Activated naive CD4-positive, alpha-beta T cell treated with anti-CD3 and anti-CD28 coated beads, Interleukin-2, amount 10 ng/mL, durations not matched to agents 7 days and 5 days (primary cell): ENCODE measurements around the gene SNCA.

Experiments
- CTCF ChIA-PET: fragments of 350-600 bp; sonication (Branson Sonifier 250); formaldehyde crosslinking; loops from one replicate; lab custom pipeline; 2021; ENCODE audit warnings: antibody characterized with exemption; lab: Charles Lee
- DNase-seq: peaks from one replicate; pipeline ENCODE4 v3.0.0-alpha.2; 2020
- H3K27ac Mint-ChIP-seq: one replicate; pipeline ENCODE4 v1.8.0; 2021; ENCODE audit warnings: mild to moderate bottlenecking, moderate library complexity, mixed read lengths
- H3K27me3 Mint-ChIP-seq: one replicate; pipeline ENCODE4 v1.8.0; 2021; ENCODE audit warnings: mild to moderate bottlenecking, mixed read lengths
- H3K36me3 Mint-ChIP-seq: one replicate; pipeline ENCODE4 v1.8.0; 2021; ENCODE audit warnings: mixed read lengths
- H3K4me1 Mint-ChIP-seq: one replicate; pipeline ENCODE4 v1.8.0; 2021; ENCODE audit warnings: mixed read lengths
- H3K4me3 Mint-ChIP-seq: one replicate; pipeline ENCODE4 v1.8.0; 2021; ENCODE audit warnings: mild to moderate bottlenecking, moderate library complexity, mixed read lengths
- H3K9me3 Mint-ChIP-seq: one replicate; pipeline ENCODE4 v1.8.0; 2021; ENCODE audit warnings: mixed read lengths

SNCA gene

DNA sequence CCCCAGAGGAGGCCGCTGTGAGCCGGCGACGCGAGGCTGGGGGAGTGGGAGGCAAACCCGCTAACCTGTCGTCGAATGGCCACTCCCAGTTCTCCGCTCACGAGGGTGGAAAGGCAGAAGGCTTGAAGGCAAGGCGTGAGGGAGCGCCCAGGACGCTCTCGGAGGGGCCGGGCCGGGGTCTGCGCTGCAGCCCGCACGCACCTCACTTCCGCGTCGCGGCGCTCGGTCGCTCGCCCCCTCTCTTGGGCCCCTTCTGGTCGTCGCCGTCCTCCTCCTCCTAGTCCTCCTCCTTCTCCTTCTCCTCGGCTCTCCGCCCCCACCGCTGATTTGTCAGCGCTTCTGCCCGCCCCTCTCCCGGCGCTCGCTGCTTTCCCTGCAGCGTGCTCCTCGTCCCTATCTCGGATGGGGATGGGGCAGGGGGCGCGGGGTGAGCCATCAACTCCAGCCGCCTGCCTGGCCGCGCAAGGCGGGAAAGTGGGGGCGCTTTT, at the start of gene SNCA:
Gene SNCA (minus strand): TSS at position 265 of the 488 bp plus-strand sequence. CDS start 1,494 bp downstream, outside the sequence.
- no peak within 1 kb of the TSS for H3K27ac Mint-ChIP-seq
- H3K27me3 Mint-ChIP-seq, result peaks cover 61% of the 10 kb centered on the region
- H3K4me1 Mint-ChIP-seq, result peaks cover 43% of the 10 kb centered on the region
- H3K9me3 Mint-ChIP-seq, result no peaks in the 10 kb centered on the region
- peaks cover 18% of the 10 kb centered on the region for H3K36me3 Mint-ChIP-seq
- DNase-seq, result peak; percentile 71
- H3K4me3 Mint-ChIP-seq, result peak within 1 kb of the TSS; percentile 75
- CTCF ChIA-PET, result no interaction called here

DNA sequence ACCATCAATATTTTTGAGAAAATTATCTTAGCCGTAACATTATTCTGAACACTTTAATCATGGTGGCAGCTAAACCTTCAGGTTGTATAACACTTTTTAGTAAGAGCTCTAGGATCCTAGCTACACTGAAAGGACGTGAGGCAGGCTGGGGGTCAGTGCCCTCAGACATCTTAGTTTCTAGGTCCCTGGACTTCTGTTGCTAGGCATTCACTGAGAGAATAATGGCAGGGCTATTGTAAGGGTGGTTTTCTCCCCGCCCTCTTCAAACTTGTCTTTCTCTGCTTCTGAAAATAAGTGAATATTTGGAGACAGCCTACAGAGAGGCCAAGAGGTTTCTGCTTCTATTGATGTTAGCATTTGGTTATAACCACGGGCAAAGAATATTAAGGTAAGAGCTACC, 42.3 kb upstream of the SNCA start:
- no peaks in the 10 kb centered on the region for H3K36me3 Mint-ChIP-seq
- no peak overlapping the region for H3K27ac Mint-ChIP-seq
- H3K9me3 Mint-ChIP-seq, result no peaks in the 10 kb centered on the region
- no peak overlapping the region for H3K4me3 Mint-ChIP-seq
- peaks cover 3% of the 10 kb centered on the region for H3K27me3 Mint-ChIP-seq
- CTCF ChIA-PET, result interaction anchor here (0.6 to 1.0 kb wide), 4 partner anchors 8 to 246 kb away, joined by 3 to 4 read pairs (median 4); no protein-coding TSS in a partner anchor
- no peaks in the 10 kb centered on the region for H3K4me1 Mint-ChIP-seq
- no peak for DNase-seq

GRCh38 chr4:89878611-89879010, 41.6 kb upstream of the SNCA start:
- Mint-ChIP-seq H3K27me3 (peaks cover 3% of the 10 kb centered on the region), H3K9me3 (no peaks in the 10 kb centered on the region), H3K4me1 (no peaks in the 10 kb centered on the region), H3K4me3 (no peak overlapping the region), H3K36me3 (no peaks in the 10 kb centered on the region), H3K27ac (no peak overlapping the region)
- no peak for DNase-seq
- CTCF ChIA-PET, result interaction anchor here (0.7 to 1.0 kb wide), 2 partner anchors 12 to 22 kb away, joined by 4 read pairs; no protein-coding TSS in a partner anchor

GRCh38 chr4:89876548-89876947, 39.6 kb upstream of the SNCA start:
- H3K27me3 Mint-ChIP-seq, result no peaks in the 10 kb centered on the region
- no peak overlapping the region for H3K4me3 Mint-ChIP-seq
- no peaks in the 10 kb centered on the region for H3K9me3 Mint-ChIP-seq
- CTCF ChIA-PET, result interaction anchor here (0.6 kb wide), 1 partner anchor 197 kb away, joined by 3 read pairs; no protein-coding TSS in a partner anchor
- H3K36me3 Mint-ChIP-seq, result no peaks in the 10 kb centered on the region
- no peak overlapping the region for H3K27ac Mint-ChIP-seq
- no peak for DNase-seq
- H3K4me1 Mint-ChIP-seq, result no peaks in the 10 kb centered on the region

- no peaks in the 10 kb centered on the region for H3K36me3 Mint-ChIP-seq
- H3K9me3 Mint-ChIP-seq, result no peaks in the 10 kb centered on the region
- CTCF ChIA-PET, result interaction anchor here (1.0 kb wide), 1 partner anchor 8 kb away, joined by 3 read pairs; no protein-coding TSS in a partner anchor
Observed at GRCh38 chr4:89871211-89871610, 34.2 kb upstream of the SNCA start.

DNA sequence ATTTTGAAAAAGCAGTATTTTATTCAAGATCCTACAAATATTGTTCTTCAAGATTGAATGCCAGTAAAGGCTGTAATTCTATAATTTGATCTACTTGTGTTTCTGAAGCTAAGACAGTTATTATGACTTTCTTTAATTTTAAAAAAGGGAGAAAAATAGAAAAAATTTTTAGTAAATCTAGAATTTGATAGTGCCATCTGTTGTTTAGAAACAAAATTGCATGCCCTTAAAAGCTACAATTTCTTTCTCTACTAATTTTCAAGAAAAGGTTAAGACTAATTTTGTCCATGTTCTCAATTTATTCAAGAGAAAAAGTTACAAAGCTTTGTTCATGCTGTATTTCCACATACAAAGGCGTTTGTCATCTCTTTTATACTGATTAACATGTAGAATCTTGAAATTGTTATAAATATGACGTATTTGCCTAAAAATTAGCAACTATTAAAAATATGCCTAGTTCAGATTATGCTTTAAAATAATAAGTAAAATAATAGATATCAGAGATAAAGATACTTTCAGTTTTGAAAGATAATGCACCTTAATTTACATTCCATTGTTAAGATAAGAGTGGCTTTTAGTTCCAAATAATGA, 32.1 kb upstream of the SNCA start:
- H3K27ac Mint-ChIP-seq, result no peak overlapping the region
- DNase-seq, result no peak
- H3K36me3 Mint-ChIP-seq, result no peaks in the 10 kb centered on the region
- H3K4me3 Mint-ChIP-seq, result no peak overlapping the region
- H3K9me3 Mint-ChIP-seq, result no peaks in the 10 kb centered on the region
- no peaks in the 10 kb centered on the region for H3K27me3 Mint-ChIP-seq
- H3K4me1 Mint-ChIP-seq, result no peaks in the 10 kb centered on the region
- CTCF ChIA-PET, result interaction anchor here (0.7 to 1.7 kb wide), 7 partner anchors 23 to 705 kb away, joined by 3 to 5 read pairs (median 3); partner anchors contain the start of gene MMRN1

More at GRCh38 chr4:89871211-89871610, 34.2 kb upstream of the SNCA start:
- no peak for DNase-seq
- Mint-ChIP-seq H3K4me3 (no peak overlapping the region), H3K4me1 (no peaks in the 10 kb centered on the region), H3K27me3 (no peaks in the 10 kb centered on the region), H3K27ac (no peak overlapping the region)

DNA sequence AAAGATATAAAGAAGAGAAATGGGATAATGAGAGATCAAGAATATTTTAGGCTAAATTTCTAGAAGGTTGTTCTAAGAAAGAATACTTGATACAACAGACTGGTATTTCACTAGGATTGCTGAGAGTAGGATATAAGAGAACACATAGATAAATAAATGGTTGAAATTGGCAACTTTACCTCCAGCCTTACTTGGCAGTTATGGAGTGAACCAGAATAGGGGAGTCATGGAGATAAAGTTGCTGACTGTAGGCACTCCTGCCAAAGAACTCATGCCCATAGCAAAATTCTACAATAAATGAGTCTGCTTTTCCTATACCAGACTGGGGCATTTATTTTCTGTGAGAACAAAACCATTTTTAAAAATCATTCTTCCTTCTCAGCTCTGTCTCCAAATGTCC, 31.3 kb upstream of the SNCA start:
- Mint-ChIP-seq H3K27me3 (peaks cover 3% of the 10 kb centered on the region), H3K27ac (no peak overlapping the region), H3K36me3 (no peaks in the 10 kb centered on the region), H3K4me1 (no peaks in the 10 kb centered on the region), H3K9me3 (no peaks in the 10 kb centered on the region), H3K4me3 (no peak overlapping the region)
- no peak for DNase-seq
- CTCF ChIA-PET, result interaction anchor here (0.8 to 1.7 kb wide), 5 partner anchors 22 to 271 kb away, joined by 3 to 5 read pairs (median 4); no protein-coding TSS in a partner anchor

- Mint-ChIP-seq H3K27ac (no peak overlapping the region), H3K4me3 (no peak overlapping the region), H3K36me3 (no peaks in the 10 kb centered on the region), H3K4me1 (no peaks in the 10 kb centered on the region), H3K9me3 (no peaks in the 10 kb centered on the region), H3K27me3 (peaks cover 16% of the 10 kb centered on the region)
- no peak for DNase-seq
- CTCF ChIA-PET, result no interaction called here
Observed at GRCh38 chr4:89863533-89863932, 26.6 kb upstream of the SNCA start.

DNA sequence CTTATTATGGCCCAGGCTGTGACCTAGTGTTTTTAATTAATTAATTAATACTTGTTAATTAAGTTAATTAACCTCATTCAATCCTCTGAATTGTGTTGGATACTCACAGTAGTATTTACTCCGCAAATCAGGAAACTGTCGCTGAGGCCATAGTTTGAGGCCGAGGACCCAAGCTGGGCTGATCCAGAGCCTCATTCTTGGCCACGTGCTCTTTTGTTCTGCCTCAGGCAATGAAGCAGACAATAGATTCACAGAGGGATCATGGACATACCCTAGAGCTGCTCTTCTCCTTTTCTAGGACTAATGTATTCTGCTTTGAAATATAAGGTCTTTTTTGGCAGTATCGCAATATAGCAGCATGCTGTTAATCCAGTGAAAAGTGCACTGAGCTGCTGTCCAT, 24.0 kb upstream of the SNCA start:
- no peaks in the 10 kb centered on the region for H3K4me1 Mint-ChIP-seq
- CTCF ChIA-PET, result interaction anchor here (1.2 kb wide), 1 partner anchor 375 kb away, joined by 4 read pairs; no protein-coding TSS in a partner anchor
- DNase-seq, result no peak
- no peaks in the 10 kb centered on the region for H3K36me3 Mint-ChIP-seq
- peaks cover 25% of the 10 kb centered on the region for H3K27me3 Mint-ChIP-seq
- H3K9me3 Mint-ChIP-seq, result no peaks in the 10 kb centered on the region
- no peak overlapping the region for H3K27ac Mint-ChIP-seq
- H3K4me3 Mint-ChIP-seq, result no peak overlapping the region

DNA sequence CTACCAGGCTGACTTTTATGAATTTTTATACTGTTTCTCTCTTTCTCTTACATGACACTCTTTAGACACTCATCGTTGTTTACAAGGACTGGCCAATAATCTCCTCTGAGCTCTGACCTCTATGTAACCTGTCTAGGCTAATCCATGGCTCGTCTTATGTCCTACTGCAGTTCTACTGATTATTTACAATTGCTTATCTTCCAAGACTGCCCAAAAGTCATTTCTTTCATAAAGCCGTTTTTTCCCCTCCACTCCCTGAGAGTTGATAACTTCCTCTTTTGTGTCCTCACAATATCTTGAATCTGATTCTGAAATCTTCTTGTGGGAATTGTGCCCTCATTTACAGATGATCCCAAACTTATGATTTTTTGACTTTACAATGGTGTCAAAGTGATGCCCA, 18.3 kb upstream of the SNCA start:
- Mint-ChIP-seq H3K27me3 (peaks cover 24% of the 10 kb centered on the region), H3K36me3 (no peaks in the 10 kb centered on the region), H3K4me3 (no peak overlapping the region), H3K9me3 (peaks cover 10% of the 10 kb centered on the region), H3K4me1 (no peaks in the 10 kb centered on the region), H3K27ac (no peak overlapping the region)
- no peak for DNase-seq
- CTCF ChIA-PET, result no interaction called here

DNA sequence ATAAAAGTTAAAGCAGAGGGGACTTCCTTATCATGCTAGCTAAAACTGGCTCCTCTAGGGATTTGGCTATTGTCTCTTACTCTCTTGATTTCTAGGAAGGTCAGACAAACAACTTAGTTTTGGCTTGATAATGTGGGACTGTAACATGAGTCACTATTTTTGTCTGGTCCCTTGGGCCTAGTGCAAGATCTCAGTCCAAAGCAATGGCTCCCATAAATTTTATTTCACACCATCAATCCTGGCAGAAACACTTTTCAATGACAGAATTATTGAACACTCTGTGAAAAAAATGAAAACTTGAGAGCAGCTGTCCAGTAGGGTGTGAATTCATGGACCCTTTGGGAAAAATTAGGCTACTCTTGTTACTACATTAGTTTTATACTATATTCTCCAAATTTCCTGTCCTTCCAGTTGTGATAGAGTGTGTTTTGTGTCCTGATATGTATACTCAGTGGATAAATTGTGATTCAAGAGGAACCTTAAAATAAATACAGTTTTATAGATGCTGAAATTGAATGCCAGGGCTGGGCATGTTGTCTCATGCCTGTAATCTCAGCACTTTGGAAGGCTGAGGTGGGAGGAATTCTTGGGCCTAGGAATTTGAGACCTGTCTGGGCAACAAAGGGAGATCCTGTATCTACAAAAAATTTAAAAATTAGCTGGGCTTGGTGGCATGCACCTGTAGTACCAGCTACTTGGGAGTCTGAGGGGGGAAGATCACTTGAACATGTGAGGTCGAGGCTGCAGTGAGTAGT, 10.8 kb upstream of the SNCA start:
- Mint-ChIP-seq H3K9me3 (peaks cover 21% of the 10 kb centered on the region), H3K36me3 (peaks cover 3% of the 10 kb centered on the region), H3K4me1 (no peaks in the 10 kb centered on the region), H3K27ac (no peak overlapping the region), H3K4me3 (no peak overlapping the region), H3K27me3 (peaks cover 13% of the 10 kb centered on the region)
- DNase-seq, result no peak
- CTCF ChIA-PET, result no interaction called here

DNA sequence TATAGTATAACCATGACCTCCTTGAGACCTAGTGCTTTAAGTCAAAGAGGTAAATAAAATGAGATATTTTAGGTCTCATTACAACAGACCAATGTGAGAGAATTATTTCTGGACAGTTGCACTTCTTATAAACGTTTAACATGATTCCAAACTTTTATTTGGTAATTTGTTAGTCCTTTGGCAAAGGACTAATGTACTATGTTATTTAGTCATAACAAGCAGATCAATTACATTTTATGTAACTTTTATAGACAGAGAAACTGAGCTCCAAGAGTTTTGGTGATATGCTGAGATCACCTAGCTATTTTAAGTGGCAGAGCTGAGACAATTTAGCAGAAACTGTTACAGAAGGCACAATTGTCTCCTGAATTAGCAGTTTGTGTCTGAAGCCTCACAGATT, 2.6 kb upstream of the SNCA start:
- peaks cover 33% of the 10 kb centered on the region for H3K4me1 Mint-ChIP-seq
- CTCF ChIA-PET, result interaction anchor here (0.7 to 1.1 kb wide), 2 partner anchors 29 to 517 kb away, joined by 3 to 4 read pairs; no protein-coding TSS in a partner anchor

DNA sequence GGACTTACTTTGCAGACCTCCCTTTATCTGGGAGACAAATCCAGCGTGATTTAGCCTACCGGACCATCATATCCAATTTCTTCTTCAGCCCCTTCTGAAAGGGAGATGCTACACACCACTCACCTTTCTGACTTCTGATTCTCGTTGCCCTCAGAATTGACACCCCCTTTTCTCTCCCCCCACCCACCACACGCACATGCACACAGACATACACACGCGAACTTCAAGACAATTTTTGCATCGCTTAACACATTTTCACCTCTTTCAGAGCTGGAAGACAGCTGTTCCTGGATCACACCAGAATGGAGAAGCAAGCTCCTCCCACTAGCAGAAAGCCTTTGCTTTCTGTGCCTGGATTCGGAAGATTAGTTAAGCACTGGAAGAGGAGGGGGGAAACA, 1.0 kb upstream of the SNCA start:
- no peak overlapping the region for H3K27ac Mint-ChIP-seq
- H3K4me3 Mint-ChIP-seq, result peak overlapping the region; percentile 75
- no peaks in the 10 kb centered on the region for H3K9me3 Mint-ChIP-seq
- H3K4me1 Mint-ChIP-seq, result peaks cover 43% of the 10 kb centered on the region
- CTCF ChIA-PET, result interaction anchor here (0.5 kb wide), 1 partner anchor 277 kb away, joined by 3 read pairs; no protein-coding TSS in a partner anchor
- peaks cover 65% of the 10 kb centered on the region for H3K27me3 Mint-ChIP-seq
- DNase-seq, result no peak
- peaks cover 17% of the 10 kb centered on the region for H3K36me3 Mint-ChIP-seq

More for the DNA sequence above, 2.6 kb upstream of the SNCA start:
- no peak overlapping the region for H3K27ac Mint-ChIP-seq
- no peaks in the 10 kb centered on the region for H3K9me3 Mint-ChIP-seq
- peaks cover 10% of the 10 kb centered on the region for H3K36me3 Mint-ChIP-seq
- DNase-seq, result no peak
- H3K4me3 Mint-ChIP-seq, result no peak overlapping the region
- peaks cover 61% of the 10 kb centered on the region for H3K27me3 Mint-ChIP-seq

- peaks cover 63% of the 10 kb centered on the region for H3K27me3 Mint-ChIP-seq
- peaks cover 18% of the 10 kb centered on the region for H3K36me3 Mint-ChIP-seq
- peak overlapping the region; percentile 75 for H3K4me3 Mint-ChIP-seq
- H3K4me1 Mint-ChIP-seq, result peaks cover 43% of the 10 kb centered on the region
- peak; percentile 51 for DNase-seq
- CTCF ChIA-PET, result interaction anchor here (0.5 kb wide), 1 partner anchor 276 kb away, joined by 3 read pairs; no protein-coding TSS in a partner anchor
- no peak overlapping the region for H3K27ac Mint-ChIP-seq
- no peaks in the 10 kb centered on the region for H3K9me3 Mint-ChIP-seq
Observed at GRCh38 chr4:89837385-89837992, 528 bp upstream of the SNCA start.
